ENCODE results near the gene HNMT. TPM values are rescaled to one million over a fixed set of nuclear protein-coding genes. Genes with fewer than 3 reads are reported as not detected.

Gene HNMT
- total RNA-seq, 2 experiments from 2014 or later, result not detected

DNA sequence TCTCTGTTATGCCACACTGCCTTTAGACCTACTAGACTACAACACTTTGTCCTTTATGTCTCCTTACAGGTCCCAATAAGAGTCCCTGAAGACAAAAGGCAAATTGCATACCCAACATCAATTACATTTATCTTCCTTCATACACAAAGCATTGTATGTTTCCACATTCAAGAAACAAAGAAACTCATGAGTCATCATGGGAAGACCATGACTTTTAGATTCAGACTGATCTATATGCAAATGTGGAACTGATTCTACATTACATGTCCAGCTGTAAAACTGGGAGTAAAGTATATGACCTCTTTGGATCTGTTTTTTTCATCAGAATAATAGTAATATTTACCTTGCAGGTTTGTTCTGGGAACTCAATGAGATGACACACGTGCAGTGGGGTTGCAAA lies 25.2 kb upstream of the HNMT start:
- DNase-seq, result no peak
- H3K27me3 Mint-ChIP-seq, result no peaks in the 10 kb centered on the region
- H3K9me3 Mint-ChIP-seq, result no peaks in the 10 kb centered on the region
- no peak overlapping the region for H3K27ac Mint-ChIP-seq
- H3K4me1 Mint-ChIP-seq, result no peaks in the 10 kb centered on the region
- H3K36me3 Mint-ChIP-seq (ENCODE audit: low read depth), result no peaks in the 10 kb centered on the region
- no peak overlapping the region for H3K4me3 Mint-ChIP-seq
- POLR2A ChIA-PET, result no interaction called here
- CTCF ChIA-PET, result no interaction called here

- ChIA-PET CTCF (interaction anchor here (0.5 kb wide), 1 partner anchor 148 kb away, joined by 3 read pairs; no protein-coding TSS in a partner anchor), POLR2A (no interaction called here)
- no peaks in the 10 kb centered on the region for H3K9me3 Mint-ChIP-seq
- H3K4me3 Mint-ChIP-seq, result no peak overlapping the region
- H3K36me3 Mint-ChIP-seq (ENCODE audit: low read depth), result no peaks in the 10 kb centered on the region
- H3K27ac Mint-ChIP-seq, result no peak overlapping the region
- H3K4me1 Mint-ChIP-seq, result no peaks in the 10 kb centered on the region
- DNase-seq, result no peak
- H3K27me3 Mint-ChIP-seq, result no peaks in the 10 kb centered on the region
Observed at GRCh38 chr2:137940154-137940553, 24.1 kb upstream of the HNMT start.

- Mint-ChIP-seq H3K27ac (no peak overlapping the region), H3K36me3 (ENCODE audit: low read depth) (no peaks in the 10 kb centered on the region), H3K4me1 (no peaks in the 10 kb centered on the region), H3K9me3 (no peaks in the 10 kb centered on the region), H3K4me3 (no peak overlapping the region), H3K27me3 (no peaks in the 10 kb centered on the region)
- ChIA-PET CTCF (no interaction called here), POLR2A (no interaction called here)
- no peak for DNase-seq
Observed at GRCh38 chr2:137942037-137942832, 22.0 kb upstream of the HNMT start.

DNA sequence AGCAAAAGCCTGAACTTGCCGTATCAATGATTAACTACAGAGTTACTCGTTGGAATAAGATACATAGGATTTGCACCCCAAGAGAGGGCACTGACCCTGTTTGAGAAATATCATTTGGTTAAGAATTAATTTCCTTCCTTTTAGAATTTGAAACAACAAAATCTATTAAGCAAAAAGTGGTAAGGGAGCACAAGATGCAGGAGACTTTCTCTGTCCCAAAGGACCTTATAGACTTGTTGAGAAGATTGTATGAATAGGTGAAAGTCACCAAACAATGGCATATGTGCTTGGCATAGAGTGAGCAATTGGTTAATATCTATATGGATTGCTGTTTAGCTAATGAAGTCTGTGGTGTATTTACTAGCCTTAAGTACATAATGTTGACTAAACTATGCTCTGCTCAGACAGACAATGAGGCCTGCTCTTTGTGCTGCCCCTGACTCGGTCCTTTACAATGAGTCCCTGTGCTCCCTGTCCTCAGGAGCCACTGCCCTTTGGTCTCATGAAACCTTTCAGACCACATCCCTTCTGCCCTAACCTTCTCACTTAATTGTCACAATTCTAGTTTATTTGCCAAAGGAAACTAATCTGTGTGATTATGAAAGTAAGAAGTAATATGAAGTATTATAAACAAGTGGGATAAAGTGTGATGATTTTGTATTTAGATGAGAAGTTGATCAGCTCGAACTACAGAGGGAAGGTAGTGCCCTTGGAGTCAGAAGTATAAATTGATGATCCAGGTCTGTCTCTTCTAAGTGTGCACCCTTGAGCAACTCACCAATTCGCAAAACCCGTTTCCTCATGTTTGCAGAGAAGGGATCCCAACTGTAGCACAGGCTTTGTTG lies 21.2 kb upstream of the HNMT start:
- DNase-seq, result no peak
- Mint-ChIP-seq H3K36me3 (ENCODE audit: low read depth) (no peaks in the 10 kb centered on the region), H3K4me1 (no peaks in the 10 kb centered on the region), H3K27me3 (no peaks in the 10 kb centered on the region), H3K27ac (no peak overlapping the region), H3K4me3 (no peak overlapping the region), H3K9me3 (no peaks in the 10 kb centered on the region)
- ChIA-PET CTCF (no interaction called here), POLR2A (no interaction called here)

- ChIA-PET POLR2A (no interaction called here), CTCF (no interaction called here)
- Mint-ChIP-seq H3K4me3 (no peak overlapping the region), H3K4me1 (no peaks in the 10 kb centered on the region), H3K9me3 (no peaks in the 10 kb centered on the region), H3K36me3 (ENCODE audit: low read depth) (no peaks in the 10 kb centered on the region), H3K27ac (no peak overlapping the region), H3K27me3 (no peaks in the 10 kb centered on the region)
- no peak for DNase-seq
Observed at GRCh38 chr2:137943678-137944347, 20.5 kb upstream of the HNMT start.

GRCh38 chr2:137944714-137945113 lies 19.6 kb upstream of the HNMT start:
- Mint-ChIP-seq H3K27me3 (no peaks in the 10 kb centered on the region), H3K4me1 (no peaks in the 10 kb centered on the region), H3K4me3 (no peak overlapping the region), H3K36me3 (ENCODE audit: low read depth) (no peaks in the 10 kb centered on the region), H3K27ac (no peak overlapping the region), H3K9me3 (no peaks in the 10 kb centered on the region)
- ChIA-PET CTCF (no interaction called here), POLR2A (no interaction called here)
- DNase-seq, result no peak

DNA sequence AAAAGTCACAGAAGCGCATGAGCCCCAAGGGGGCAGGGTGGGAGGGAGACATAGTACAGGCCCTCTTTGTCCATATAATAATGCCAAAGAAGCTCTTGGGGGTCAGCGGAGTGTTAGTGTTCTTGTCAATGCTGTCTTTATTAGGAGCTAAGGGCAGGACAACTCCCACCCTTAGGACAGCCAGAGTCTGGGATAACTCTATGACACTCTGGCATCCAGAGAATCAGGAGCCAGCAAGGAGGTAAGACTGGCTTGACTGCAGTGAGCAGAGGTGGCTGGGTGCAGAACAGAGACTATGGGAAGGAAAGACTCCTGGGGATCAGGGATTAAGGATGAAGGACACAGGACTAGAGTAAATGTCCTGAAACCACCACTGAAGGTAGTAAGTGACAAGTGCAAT lies 19.0 kb upstream of the HNMT start:
- Mint-ChIP-seq H3K27ac (no peak overlapping the region), H3K4me1 (no peaks in the 10 kb centered on the region), H3K9me3 (no peaks in the 10 kb centered on the region), H3K27me3 (no peaks in the 10 kb centered on the region), H3K36me3 (ENCODE audit: low read depth) (no peaks in the 10 kb centered on the region), H3K4me3 (no peak overlapping the region)
- CTCF ChIA-PET, result no interaction called here
- POLR2A ChIA-PET, result no interaction called here
- DNase-seq, result no peak

DNA sequence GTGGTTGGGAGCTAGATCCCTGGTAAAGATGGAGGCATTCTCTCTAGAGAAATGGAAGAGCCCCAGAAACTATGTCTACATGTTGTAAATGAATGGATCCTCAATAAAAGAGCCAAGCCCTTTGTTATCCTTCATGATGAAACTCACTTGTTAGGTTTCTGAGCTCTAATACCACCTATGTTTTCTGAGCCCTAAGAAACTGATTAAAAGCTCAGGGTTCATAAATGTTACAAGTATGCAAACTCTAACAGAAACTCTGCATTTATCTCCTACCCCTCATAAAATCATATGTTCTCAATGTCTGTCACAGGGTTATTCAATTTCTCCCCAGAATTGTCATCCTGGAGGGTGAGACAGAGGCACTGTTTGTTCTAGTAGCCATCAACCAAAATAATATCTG lies 18.0 kb upstream of the HNMT start:
- no peaks in the 10 kb centered on the region for H3K9me3 Mint-ChIP-seq
- no peaks in the 10 kb centered on the region for H3K4me1 Mint-ChIP-seq
- H3K36me3 Mint-ChIP-seq (ENCODE audit: low read depth), result no peaks in the 10 kb centered on the region
- DNase-seq, result no peak
- no peaks in the 10 kb centered on the region for H3K27me3 Mint-ChIP-seq
- CTCF ChIA-PET, result interaction anchor here (0.5 kb wide), 1 partner anchor 101 kb away, joined by 3 read pairs; no protein-coding TSS in a partner anchor
- H3K4me3 Mint-ChIP-seq, result no peak overlapping the region
- no peak overlapping the region for H3K27ac Mint-ChIP-seq
- POLR2A ChIA-PET, result no interaction called here

DNA sequence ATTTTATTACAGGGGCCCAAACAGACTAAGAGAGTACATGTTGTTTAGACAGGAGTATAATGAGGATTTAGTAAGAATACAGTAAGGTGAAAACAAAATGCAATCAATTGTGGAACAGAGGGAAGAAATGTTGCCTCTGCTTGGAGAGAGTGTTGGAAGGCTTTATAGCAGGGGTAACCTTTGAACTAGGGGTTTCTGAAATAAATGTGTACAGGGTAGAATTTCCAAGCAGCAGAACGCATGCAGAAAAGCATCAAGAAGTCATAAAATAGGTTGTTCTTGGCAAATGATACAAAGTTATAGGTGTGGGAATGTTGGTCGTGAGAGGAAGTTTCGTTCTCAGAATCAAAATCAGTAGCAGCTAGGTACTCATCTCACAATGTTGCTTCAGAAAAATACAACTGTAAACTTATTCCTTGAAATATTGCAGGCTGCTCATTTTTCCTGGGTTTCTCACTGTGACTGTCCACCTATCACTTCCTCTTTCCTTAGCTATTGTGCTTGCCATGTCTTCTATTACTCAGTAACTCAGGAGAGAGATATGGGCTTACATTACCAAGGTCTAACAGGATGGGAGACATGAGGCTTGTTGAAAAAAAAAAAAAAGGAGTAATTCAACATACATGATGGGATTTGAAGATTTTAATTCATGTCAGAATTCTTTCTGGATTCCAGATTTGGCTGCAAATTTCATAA lies 17.1 kb upstream of the HNMT start:
- H3K27me3 Mint-ChIP-seq, result no peaks in the 10 kb centered on the region
- no peak for DNase-seq
- POLR2A ChIA-PET, result no interaction called here
- CTCF ChIA-PET, result no interaction called here
- H3K36me3 Mint-ChIP-seq (ENCODE audit: low read depth), result no peaks in the 10 kb centered on the region
- H3K9me3 Mint-ChIP-seq, result no peaks in the 10 kb centered on the region
- no peak overlapping the region for H3K4me3 Mint-ChIP-seq
- H3K27ac Mint-ChIP-seq, result no peak overlapping the region
- H3K4me1 Mint-ChIP-seq, result peaks cover 2% of the 10 kb centered on the region

- CTCF ChIA-PET, result interaction anchor here (0.9 to 1.3 kb wide), 2 partner anchors 12 to 839 kb away, joined by 3 read pairs; no protein-coding TSS in a partner anchor
- H3K4me3 Mint-ChIP-seq, result no peak overlapping the region
- H3K9me3 Mint-ChIP-seq, result no peaks in the 10 kb centered on the region
- no peak overlapping the region for H3K27ac Mint-ChIP-seq
- DNase-seq, result peak; percentile 20
- peaks cover 5% of the 10 kb centered on the region for H3K4me1 Mint-ChIP-seq
- H3K27me3 Mint-ChIP-seq, result no peaks in the 10 kb centered on the region
- no peaks in the 10 kb centered on the region for H3K36me3 Mint-ChIP-seq (ENCODE audit: low read depth)
- POLR2A ChIA-PET, result no interaction called here
Observed at GRCh38 chr2:137947728-137948336, 16.4 kb upstream of the HNMT start.

GRCh38 chr2:137948894-137949293 lies 15.4 kb upstream of the HNMT start:
- H3K27ac Mint-ChIP-seq, result no peak overlapping the region
- peaks cover 5% of the 10 kb centered on the region for H3K4me1 Mint-ChIP-seq
- no peaks in the 10 kb centered on the region for H3K36me3 Mint-ChIP-seq (ENCODE audit: low read depth)
- ChIA-PET CTCF (interaction anchor here (1.3 kb wide), 1 partner anchor 838 kb away, joined by 3 read pairs; no protein-coding TSS in a partner anchor), POLR2A (no interaction called here)
- DNase-seq, result no peak
- no peaks in the 10 kb centered on the region for H3K9me3 Mint-ChIP-seq
- H3K27me3 Mint-ChIP-seq, result no peaks in the 10 kb centered on the region
- H3K4me3 Mint-ChIP-seq, result no peak overlapping the region

DNA sequence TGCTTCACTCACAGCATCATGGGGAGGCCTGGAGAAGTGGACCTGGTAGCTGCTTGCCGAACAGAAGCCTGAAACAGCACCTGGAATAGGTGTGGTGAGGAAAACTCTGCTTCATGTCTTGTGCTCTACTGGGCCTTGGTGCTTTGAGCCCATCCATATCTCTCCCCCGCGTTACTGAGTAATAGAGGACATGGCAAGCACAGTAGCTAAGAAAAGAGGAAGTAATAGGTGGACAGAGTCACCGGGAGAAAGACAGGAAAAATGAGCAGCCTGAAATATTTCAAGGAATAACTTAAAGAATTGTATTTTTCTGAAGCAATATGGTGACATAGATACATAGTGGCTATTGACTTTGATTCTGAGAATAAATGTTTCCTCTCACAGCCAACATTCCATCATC lies 14.0 kb upstream of the HNMT start:
- POLR2A ChIA-PET, result no interaction called here
- H3K36me3 Mint-ChIP-seq (ENCODE audit: low read depth), result no peaks in the 10 kb centered on the region
- no peak for DNase-seq
- H3K4me1 Mint-ChIP-seq, result peaks cover 5% of the 10 kb centered on the region
- no peaks in the 10 kb centered on the region for H3K27me3 Mint-ChIP-seq
- CTCF ChIA-PET, result no interaction called here
- no peaks in the 10 kb centered on the region for H3K9me3 Mint-ChIP-seq
- H3K4me3 Mint-ChIP-seq, result no peak overlapping the region
- no peak overlapping the region for H3K27ac Mint-ChIP-seq

DNA sequence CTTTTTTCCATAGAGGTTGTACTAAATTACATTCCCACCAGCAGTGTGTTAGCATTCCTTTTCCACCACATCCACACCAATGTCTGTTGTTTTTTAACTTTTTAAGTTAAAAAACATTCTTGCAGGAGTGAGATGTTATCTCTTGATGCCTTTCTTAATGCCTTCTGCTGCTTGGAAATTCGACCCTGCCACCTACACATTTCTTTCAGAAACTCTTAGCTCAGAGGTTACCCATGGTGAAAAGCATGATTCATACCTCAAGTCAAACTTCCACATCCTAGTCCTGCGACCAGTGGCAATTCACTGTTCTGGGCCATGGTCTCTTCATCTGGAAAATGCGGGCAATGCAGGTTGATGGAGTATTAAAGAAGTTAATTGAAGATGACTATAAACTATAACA lies 12.7 kb upstream of the HNMT start:
- Mint-ChIP-seq H3K27me3 (no peaks in the 10 kb centered on the region), H3K27ac (no peak overlapping the region), H3K4me3 (no peak overlapping the region), H3K36me3 (ENCODE audit: low read depth) (no peaks in the 10 kb centered on the region), H3K9me3 (no peaks in the 10 kb centered on the region), H3K4me1 (peaks cover 5% of the 10 kb centered on the region)
- DNase-seq, result no peak
- POLR2A ChIA-PET, result no interaction called here
- CTCF ChIA-PET, result no interaction called here
